MM.1S (cell line): ENCODE measurements around the gene PRDX2.
A peak's percentile ranks its signal among the peaks of the same experiment; 100 is the strongest.
"Not testable (repeated sequence)": the region's sequence is repeated elsewhere in the genome, so short reads cannot be mapped to it uniquely, and the experiment has no call there.

ENCODE experiments used
- DNase-seq: peaks from one replicate; pipeline ENCODE4 v3.0.0-alpha.2; 2015
- H2AFZ ChIP-seq: fragments of 300-600 bp; sonication (generic); 2 replicates; pipeline ENCODE4 v1.6.0; 2016; ENCODE audit warnings: antibody characterized with exemption, low read length
- H3F3A ChIP-seq: fragments of 300-600 bp; sonication (generic); 2 replicates; pipeline ENCODE4 v1.6.1; 2016; ENCODE audit warnings: mild to moderate bottlenecking, antibody characterized with exemption, low read length, moderate library complexity, mixed read lengths; ENCODE audit not compliant: insufficient read depth
- H3K27ac ChIP-seq: fragments of 300-600 bp; sonication (generic); 2 replicates; pipeline ENCODE4 v1.5.1; 2016; ENCODE audit warnings: mild to moderate bottlenecking, low read length
- H3K27me3 ChIP-seq: fragments of 300-600 bp; sonication (generic); replicated peaks from 2 replicates; pipeline ENCODE4 v1.6.0; 2016; ENCODE audit warnings: low read length; ENCODE audit not compliant: insufficient read depth
- H3K36me3 ChIP-seq: fragments of 300-600 bp; sonication (generic); replicated peaks from 2 replicates; pipeline ENCODE4 v1.6.1; 2016; ENCODE audit warnings: mild to moderate bottlenecking, low read length, mixed read lengths; ENCODE audit not compliant: insufficient read depth
- H3K4me1 ChIP-seq: fragments of 300-600 bp; sonication (generic); 2 replicates; pipeline ENCODE4 v1.6.1; 2016; ENCODE audit warnings: low read length, mixed read lengths
- H3K4me2 ChIP-seq: fragments of 300-600 bp; sonication (generic); 2 replicates; pipeline ENCODE4 v1.6.0; 2016; ENCODE audit warnings: low read depth, low read length
- H3K4me3 ChIP-seq: fragments of 300-600 bp; sonication (generic); 2 replicates; pipeline ENCODE4 v1.5.1; 2016; ENCODE audit warnings: low read length, mixed read lengths
- H3K79me2 ChIP-seq: fragments of 300-600 bp; sonication (generic); 2 replicates; pipeline ENCODE4 v1.6.1; 2016; ENCODE audit warnings: mixed run types, low read length, mixed read lengths
- H3K9ac ChIP-seq: fragments of 300-600 bp; sonication (generic); 2 replicates; pipeline ENCODE4 v1.6.1; 2016; ENCODE audit warnings: low read length, mixed read lengths
- H3K9me2 ChIP-seq: fragments of 300-600 bp; sonication (generic); replicated peaks from 2 replicates; pipeline ENCODE4 v1.6.1; 2016; ENCODE audit warnings: mild to moderate bottlenecking, low read length, mixed read lengths; ENCODE audit not compliant: insufficient read depth
- H3K9me3 ChIP-seq: fragments of 300-600 bp; sonication (generic); replicated peaks from 2 replicates; pipeline ENCODE4 v1.6.1; 2016; ENCODE audit warnings: mild to moderate bottlenecking, low read length, mixed read lengths; ENCODE audit not compliant: insufficient read depth
- H4K20me1 ChIP-seq: fragments of 300-600 bp; sonication (generic); 2 replicates; pipeline ENCODE4 v1.6.1; 2016; ENCODE audit warnings: mild to moderate bottlenecking, low read length, moderate library complexity, mixed read lengths; ENCODE audit not compliant: insufficient read depth
- EZH2 ChIP-seq: fragments of 300-600 bp; sonication (generic); optimal IDR thresholded peaks from 2 replicates; pipeline ENCODE3; 2017; ENCODE audit warnings: low read depth, mild to moderate bottlenecking, antibody characterized with exemption, low read length, mixed read lengths
- EZH2phosphoT487 ChIP-seq: fragments of 300-600 bp; sonication (generic); IDR thresholded peaks from 2 replicates; pipeline ENCODE4 v1.6.1; 2018; ENCODE audit warnings: antibody characterized with exemption, low read length
- TF ChIP-seq, protein P1 (sequence below): fragments of 300-600 bp; sonication (generic); IDR thresholded peaks from 2 replicates; pipeline ENCODE4 v1.5.1; 2016; ENCODE audit warnings: antibody characterized with exemption, low read length, mixed read lengths

The PRDX2 gene

DNA sequence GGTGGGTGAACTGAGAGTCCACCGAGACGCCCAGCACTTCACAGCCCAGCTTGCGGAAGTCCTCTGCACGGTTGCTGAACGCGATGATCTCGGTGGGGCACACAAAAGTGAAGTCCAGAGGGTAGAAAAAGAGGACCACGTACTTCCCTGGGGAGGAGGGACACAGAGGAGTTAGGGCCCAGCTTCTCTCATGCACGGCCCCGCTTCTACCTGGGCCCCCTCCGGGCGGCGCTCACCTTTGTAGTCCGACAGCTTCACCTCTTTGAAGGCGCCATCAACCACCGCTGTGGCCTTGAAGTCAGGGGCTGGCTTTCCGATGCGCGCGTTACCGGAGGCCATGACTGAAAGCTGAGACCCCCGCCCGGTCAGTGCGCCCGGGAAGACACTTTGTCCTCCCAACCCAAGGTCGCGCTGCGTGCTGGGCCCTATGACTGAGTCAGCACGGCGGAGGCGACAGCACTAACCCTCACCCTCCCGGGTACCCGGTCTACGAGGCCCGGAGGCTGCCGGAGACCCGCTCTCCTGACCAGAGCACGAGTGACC lies 606 bp downstream of the PRDX2 start:
- peak overlapping the region; percentile 98 for H3K4me2 ChIP-seq
- H2AFZ ChIP-seq: peak overlapping the region; percentile 76
- no peaks in the 10 kb centered on the region for H3K9me2 ChIP-seq
- H3K9me3 ChIP-seq: no peaks in the 10 kb centered on the region
- no peak overlapping the region for H3K27ac ChIP-seq
- DNase-seq: peak; percentile 16
- H3F3A ChIP-seq: no peaks in the 10 kb centered on the region
- peaks cover 15% of the 10 kb centered on the region for H3K79me2 ChIP-seq
- peaks cover 14% of the 10 kb centered on the region for H3K4me1 ChIP-seq
- peak overlapping the region; percentile 97 for H3K4me3 ChIP-seq
- no peaks in the 10 kb centered on the region; the same call in 1 of the 2 replicates for H3K36me3 ChIP-seq
- TF ChIP-seq EZH2: no peak
- TF ChIP-seq, protein P1, sequence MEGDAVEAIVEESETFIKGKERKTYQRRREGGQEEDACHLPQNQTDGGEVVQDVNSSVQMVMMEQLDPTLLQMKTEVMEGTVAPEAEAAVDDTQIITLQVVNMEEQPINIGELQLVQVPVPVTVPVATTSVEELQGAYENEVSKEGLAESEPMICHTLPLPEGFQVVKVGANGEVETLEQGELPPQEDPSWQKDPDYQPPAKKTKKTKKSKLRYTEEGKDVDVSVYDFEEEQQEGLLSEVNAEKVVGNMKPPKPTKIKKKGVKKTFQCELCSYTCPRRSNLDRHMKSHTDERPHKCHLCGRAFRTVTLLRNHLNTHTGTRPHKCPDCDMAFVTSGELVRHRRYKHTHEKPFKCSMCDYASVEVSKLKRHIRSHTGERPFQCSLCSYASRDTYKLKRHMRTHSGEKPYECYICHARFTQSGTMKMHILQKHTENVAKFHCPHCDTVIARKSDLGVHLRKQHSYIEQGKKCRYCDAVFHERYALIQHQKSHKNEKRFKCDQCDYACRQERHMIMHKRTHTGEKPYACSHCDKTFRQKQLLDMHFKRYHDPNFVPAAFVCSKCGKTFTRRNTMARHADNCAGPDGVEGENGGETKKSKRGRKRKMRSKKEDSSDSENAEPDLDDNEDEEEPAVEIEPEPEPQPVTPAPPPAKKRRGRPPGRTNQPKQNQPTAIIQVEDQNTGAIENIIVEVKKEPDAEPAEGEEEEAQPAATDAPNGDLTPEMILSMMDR: peak; percentile 17; the same call in 1 of the 2 replicates
- no peak for TF ChIP-seq EZH2phosphoT487
- H4K20me1 ChIP-seq: no peaks in the 10 kb centered on the region
- H3K27me3 ChIP-seq: no peaks in the 10 kb centered on the region
- peak overlapping the region; percentile 85 for H3K9ac ChIP-seq

GRCh38 chr19:12800466-12800770 lies 1.2 kb downstream of the PRDX2 start:
- peaks cover 14% of the 10 kb centered on the region for H3K4me1 ChIP-seq
- no peaks in the 10 kb centered on the region for H4K20me1 ChIP-seq
- no peak for DNase-seq
- H3K4me3 ChIP-seq: peak overlapping the region; percentile 97
- no peaks in the 10 kb centered on the region for H3F3A ChIP-seq
- no peak for TF ChIP-seq EZH2
- TF ChIP-seq, protein P1: no peak
- no peak for TF ChIP-seq EZH2phosphoT487
- H3K36me3 ChIP-seq: no peaks in the 10 kb centered on the region; the same call in 1 of the 2 replicates
- no peaks in the 10 kb centered on the region for H3K27me3 ChIP-seq
- H3K9ac ChIP-seq: no peak overlapping the region; the same call in 1 of the 2 replicates
- H3K9me3 ChIP-seq: no peaks in the 10 kb centered on the region
- no peak overlapping the region for H3K27ac ChIP-seq
- no peak overlapping the region for H2AFZ ChIP-seq
- H3K9me2 ChIP-seq: no peaks in the 10 kb centered on the region
- H3K4me2 ChIP-seq: peak overlapping the region; percentile 98; the same call in 1 of the 2 replicates
- peaks cover 15% of the 10 kb centered on the region for H3K79me2 ChIP-seq

DNA sequence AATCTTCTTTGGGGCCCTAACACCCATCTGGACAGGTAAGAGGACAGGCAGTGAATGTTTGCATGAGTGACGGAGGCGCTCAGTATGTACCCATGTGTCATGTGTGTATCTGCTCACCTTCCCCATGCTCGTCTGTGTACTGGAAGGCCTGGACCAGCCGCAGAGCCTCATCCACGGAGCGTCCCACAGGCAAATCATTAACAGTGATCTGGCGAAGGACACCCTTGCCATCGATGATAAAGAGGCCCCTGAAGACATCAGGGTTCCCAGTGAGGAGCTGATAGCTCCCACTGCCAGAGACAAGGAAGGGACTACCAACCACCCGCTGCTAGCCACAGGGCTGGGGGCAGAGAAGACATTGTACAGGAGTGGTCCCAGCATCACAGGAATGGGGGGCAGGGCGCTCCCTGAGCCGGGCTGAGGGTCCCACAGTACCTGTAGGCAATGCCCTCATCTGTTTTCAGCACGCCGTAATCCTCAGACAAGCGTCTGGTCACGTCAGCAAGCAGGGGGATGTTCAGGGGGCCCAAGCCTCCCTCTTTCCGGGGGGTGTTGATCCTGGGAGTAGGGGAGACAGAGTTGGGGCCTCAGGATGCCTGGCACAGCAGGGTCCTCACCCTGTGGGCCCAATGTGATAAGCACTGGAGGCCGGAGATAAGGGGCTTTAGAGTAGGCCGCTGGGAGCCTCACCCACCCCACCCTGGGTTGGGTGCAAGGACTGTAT lies 1.7 kb downstream of the PRDX2 start:
- no peaks in the 10 kb centered on the region for H4K20me1 ChIP-seq
- DNase-seq: no peak
- H3K4me3 ChIP-seq: no peak overlapping the region; the same call in 1 of the 2 replicates
- H3K27ac ChIP-seq: no peak overlapping the region
- no peaks in the 10 kb centered on the region for H3K9me2 ChIP-seq
- no peaks in the 10 kb centered on the region for H3K27me3 ChIP-seq
- H3K4me1 ChIP-seq: peaks cover 14% of the 10 kb centered on the region
- no peaks in the 10 kb centered on the region for H3F3A ChIP-seq
- TF ChIP-seq, protein P1: no peak
- TF ChIP-seq EZH2 (no peak), EZH2phosphoT487 (no peak)
- H3K36me3 ChIP-seq: no peaks in the 10 kb centered on the region; the same call in 1 of the 2 replicates
- H3K9ac ChIP-seq: no peak overlapping the region
- no peaks in the 10 kb centered on the region for H3K9me3 ChIP-seq
- no peak overlapping the region for H3K4me2 ChIP-seq
- no peak overlapping the region for H2AFZ ChIP-seq
- peaks cover 15% of the 10 kb centered on the region for H3K79me2 ChIP-seq

- H3K36me3 ChIP-seq, H3K4me3 ChIP-seq, H3K27ac ChIP-seq, H3K4me2 ChIP-seq, H3K9me3 ChIP-seq, DNase-seq, H4K20me1 ChIP-seq, H3K9ac ChIP-seq, H2AFZ ChIP-seq, H3K9me2 ChIP-seq, H3K27me3 ChIP-seq: not testable (repeated sequence)
- peaks cover 20% of the 10 kb centered on the region for H3K4me1 ChIP-seq
- H3F3A ChIP-seq: peaks cover 15% of the 10 kb centered on the region
- peaks cover 19% of the 10 kb centered on the region for H3K79me2 ChIP-seq
These were observed 4.0 kb downstream of the PRDX2 start for GRCh38 chr19:12797607-12798006.
